ENCODE results near the gene GTF3C2. TPM values are rescaled to one million over a fixed set of nuclear protein-coding genes. Genes with fewer than 3 reads are reported as not detected.
A peak's percentile ranks its signal among the peaks of the same experiment; 100 is the strongest.

The GTF3C2 gene
- total RNA-seq, 1 donor from 2014 or later, result 16.2 TPM

DNA sequence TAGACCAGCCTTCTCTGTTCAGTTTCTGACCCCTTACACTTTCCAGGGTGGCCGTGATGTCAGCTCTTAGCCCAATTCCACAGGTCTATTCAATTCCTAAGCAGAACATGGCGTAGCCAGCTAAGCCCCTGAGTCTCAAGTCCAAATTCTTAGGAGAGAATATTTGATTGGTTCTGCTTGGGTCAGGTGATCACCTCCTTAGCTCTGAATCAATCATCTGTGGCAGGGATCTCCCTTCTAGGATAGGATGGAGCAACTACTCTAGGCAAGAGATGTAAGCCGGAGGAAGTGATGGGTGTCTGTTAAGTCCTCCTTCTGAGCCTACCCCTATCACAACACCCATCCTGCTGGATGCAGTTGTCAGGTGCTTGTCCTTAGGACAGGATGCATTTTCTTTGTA lies 59.4 kb downstream of the GTF3C2 start:
- DNase-seq, result no peak
- H3K4me3 ChIP-seq, result no peak overlapping the region
- no peaks in the 10 kb centered on the region for H3K9me3 ChIP-seq (replicated peaks)
- peak overlapping the region; percentile 16 for H3K27ac ChIP-seq (replicated peaks)
- H3K36me3 ChIP-seq, result peaks cover 26% of the 10 kb centered on the region
- H3K4me1 ChIP-seq, result peaks cover 79% of the 10 kb centered on the region
- intact Hi-C loops (cut with micrococcal nuclease), result loop anchor here (10.0 kb wide), 1 partner anchor 202 kb away; no protein-coding TSS in a partner anchor
- TF ChIP-seq, protein P1, sequence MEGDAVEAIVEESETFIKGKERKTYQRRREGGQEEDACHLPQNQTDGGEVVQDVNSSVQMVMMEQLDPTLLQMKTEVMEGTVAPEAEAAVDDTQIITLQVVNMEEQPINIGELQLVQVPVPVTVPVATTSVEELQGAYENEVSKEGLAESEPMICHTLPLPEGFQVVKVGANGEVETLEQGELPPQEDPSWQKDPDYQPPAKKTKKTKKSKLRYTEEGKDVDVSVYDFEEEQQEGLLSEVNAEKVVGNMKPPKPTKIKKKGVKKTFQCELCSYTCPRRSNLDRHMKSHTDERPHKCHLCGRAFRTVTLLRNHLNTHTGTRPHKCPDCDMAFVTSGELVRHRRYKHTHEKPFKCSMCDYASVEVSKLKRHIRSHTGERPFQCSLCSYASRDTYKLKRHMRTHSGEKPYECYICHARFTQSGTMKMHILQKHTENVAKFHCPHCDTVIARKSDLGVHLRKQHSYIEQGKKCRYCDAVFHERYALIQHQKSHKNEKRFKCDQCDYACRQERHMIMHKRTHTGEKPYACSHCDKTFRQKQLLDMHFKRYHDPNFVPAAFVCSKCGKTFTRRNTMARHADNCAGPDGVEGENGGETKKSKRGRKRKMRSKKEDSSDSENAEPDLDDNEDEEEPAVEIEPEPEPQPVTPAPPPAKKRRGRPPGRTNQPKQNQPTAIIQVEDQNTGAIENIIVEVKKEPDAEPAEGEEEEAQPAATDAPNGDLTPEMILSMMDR (IDR thresholded peaks at IDR 0.05; ENCODE audit: borderline replicate concordance), result no peak
- H3K27me3 ChIP-seq (ENCODE audit: low read depth), result no peaks in the 10 kb centered on the region

DNA sequence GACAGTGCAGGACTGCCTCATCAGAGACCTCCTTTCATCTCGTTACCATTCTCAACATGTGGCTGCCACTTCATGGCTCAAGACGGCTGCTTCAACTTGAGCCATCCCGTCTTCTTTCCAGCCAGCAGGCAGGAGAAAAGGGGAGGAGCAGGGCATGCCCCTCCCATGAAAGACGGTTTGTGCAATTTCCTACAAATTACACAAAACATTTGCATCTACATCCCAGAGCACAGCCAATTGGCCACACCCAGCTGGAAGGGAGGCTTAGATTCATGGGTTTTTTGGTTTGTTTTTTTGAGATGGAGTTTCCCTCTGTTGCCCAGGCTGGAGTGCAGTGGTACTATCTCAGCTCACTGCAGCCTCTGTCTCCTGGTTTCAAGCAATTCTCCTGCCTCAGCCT lies 60.1 kb downstream of the GTF3C2 start:
- H3K4me1 ChIP-seq, result peaks cover 81% of the 10 kb centered on the region
- no peak overlapping the region for H3K27ac ChIP-seq (replicated peaks)
- no peak for DNase-seq
- intact Hi-C loops (cut with micrococcal nuclease), result loop anchor here (10.0 kb wide), 1 partner anchor 202 kb away; no protein-coding TSS in a partner anchor
- no peak overlapping the region for H3K4me3 ChIP-seq
- TF ChIP-seq, protein P1 (IDR thresholded peaks at IDR 0.05; ENCODE audit: borderline replicate concordance), result no peak
- peaks cover 19% of the 10 kb centered on the region for H3K36me3 ChIP-seq
- H3K27me3 ChIP-seq (ENCODE audit: low read depth), result no peaks in the 10 kb centered on the region
- no peaks in the 10 kb centered on the region for H3K9me3 ChIP-seq (replicated peaks)

DNA sequence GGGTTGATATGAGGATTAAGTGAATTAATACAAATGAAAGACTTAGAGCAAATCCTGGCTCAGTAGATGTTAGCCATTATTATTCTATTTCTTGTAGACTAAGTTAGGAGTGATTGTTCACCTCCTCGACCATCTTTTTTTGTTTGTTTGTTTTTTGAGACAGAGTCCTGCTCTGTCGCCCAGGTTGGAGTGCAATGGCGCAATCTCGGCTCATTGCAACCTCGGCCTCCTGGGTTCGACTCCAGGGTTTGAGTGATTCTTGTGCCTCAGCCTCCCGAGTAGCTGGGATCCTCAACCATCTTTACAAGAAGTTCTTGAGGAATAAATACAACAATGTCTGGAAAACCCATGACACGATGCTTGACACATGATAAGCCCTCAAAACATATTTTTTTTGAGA lies 61.6 kb downstream of the GTF3C2 start:
- no peaks in the 10 kb centered on the region for H3K27me3 ChIP-seq (ENCODE audit: low read depth)
- TF ChIP-seq, protein P1 (IDR thresholded peaks at IDR 0.05; ENCODE audit: borderline replicate concordance), result no peak
- no peak overlapping the region for H3K4me3 ChIP-seq
- no peak for DNase-seq
- H3K4me1 ChIP-seq, result peaks cover 92% of the 10 kb centered on the region
- no peak overlapping the region for H3K27ac ChIP-seq (replicated peaks)
- intact Hi-C loops (cut with micrococcal nuclease), result loop anchor here (10.0 kb wide), 1 partner anchor 200 kb away; no protein-coding TSS in a partner anchor
- H3K9me3 ChIP-seq (replicated peaks), result no peaks in the 10 kb centered on the region
- peaks cover 14% of the 10 kb centered on the region for H3K36me3 ChIP-seq

DNA sequence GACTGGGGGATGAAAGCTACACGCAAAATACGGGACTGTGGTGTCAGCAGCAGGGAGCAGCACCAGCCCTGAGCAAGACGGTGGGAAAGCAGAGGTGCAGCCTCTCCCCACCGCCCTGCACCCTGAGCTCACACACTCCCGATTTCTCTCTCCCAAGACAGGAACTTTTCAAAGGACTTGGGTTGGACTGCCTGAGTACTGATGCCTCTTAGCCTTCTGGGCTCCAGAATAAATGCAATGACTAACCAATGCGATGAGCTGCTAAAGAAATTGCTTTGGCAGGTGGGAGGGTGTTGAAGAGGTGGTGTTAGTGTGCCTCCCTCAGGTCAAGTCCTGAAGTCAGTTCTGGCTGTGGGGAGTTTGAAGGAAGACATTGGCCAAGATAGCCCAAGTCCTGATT lies 64.7 kb downstream of the GTF3C2 start:
- TF ChIP-seq, protein P1 (IDR thresholded peaks at IDR 0.05; ENCODE audit: borderline replicate concordance), result peak; percentile 12

DNA sequence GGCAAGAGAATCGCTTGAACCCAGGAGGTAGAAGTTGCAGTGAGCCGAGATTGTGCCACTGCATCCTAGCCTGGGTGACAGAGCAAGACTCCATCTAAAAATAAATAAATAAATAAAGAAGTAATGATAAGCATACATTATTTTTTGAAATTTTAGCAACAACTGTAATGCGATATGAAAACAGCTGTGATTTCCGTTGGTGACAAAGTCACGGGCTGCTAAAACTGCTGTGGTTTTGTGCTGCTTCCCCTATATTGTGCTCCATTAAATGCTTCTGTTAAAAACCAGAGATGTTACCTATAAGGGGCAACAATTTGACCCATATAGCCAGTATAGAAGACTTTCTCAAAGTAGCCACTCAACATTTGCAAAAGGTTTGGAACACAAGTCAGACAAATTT lies 66.0 kb downstream of the GTF3C2 start:
- no peak for DNase-seq
- TF ChIP-seq, protein P1 (IDR thresholded peaks at IDR 0.05; ENCODE audit: borderline replicate concordance), result no peak
- peak overlapping the region; percentile 74 for H3K4me3 ChIP-seq
- H3K27ac ChIP-seq (replicated peaks), result peak overlapping the region; percentile 78
- no peaks in the 10 kb centered on the region for H3K36me3 ChIP-seq
- H3K27me3 ChIP-seq (ENCODE audit: low read depth), result peaks cover 6% of the 10 kb centered on the region
- H3K4me1 ChIP-seq, result peaks cover 92% of the 10 kb centered on the region
- H3K9me3 ChIP-seq (replicated peaks), result no peaks in the 10 kb centered on the region
- intact Hi-C loops (cut with micrococcal nuclease), result loop anchor here (10.0 kb wide), 1 partner anchor 196 kb away; no protein-coding TSS in a partner anchor

More for the DNA sequence above, 64.7 kb downstream of the GTF3C2 start:
- Histone ChIP-seq H3K4me3 (peak overlapping the region; percentile 74), H3K9me3 (replicated peaks) (no peaks in the 10 kb centered on the region), H3K36me3 (no peaks in the 10 kb centered on the region), H3K27me3 (ENCODE audit: low read depth) (peaks cover 6% of the 10 kb centered on the region), H3K27ac (replicated peaks) (peak overlapping the region; percentile 78), H3K4me1 (peaks cover 97% of the 10 kb centered on the region)
- DNase-seq, result no peak
- intact Hi-C loops (cut with micrococcal nuclease), result loop anchor here (10.0 kb wide), 1 partner anchor 197 kb away; no protein-coding TSS in a partner anchor
